Hepatocyte (in vitro differentiated cells): ENCODE results near the gene TMEM222. TPM values are rescaled to one million over a fixed set of nuclear protein-coding genes. Genes with fewer than 3 reads are reported as not detected.

Source experiments
- DNase-seq: peaks from one replicate; pipeline ENCODE4 v3.0.0-alpha.2; 2016; ENCODE audit warnings: low spot score
- H2AFZ ChIP-seq: fragments of 200-600 bp; sonication (generic); 2 replicates; pipeline ENCODE4 v1.6.0; 2016; ENCODE audit warnings: antibody characterized with exemption, mild to moderate bottlenecking
- H3K27ac ChIP-seq: fragments of 200-600 bp; sonication (generic); 2 replicates; pipeline ENCODE4 v1.5.1; 2016; ENCODE audit warnings: mild to moderate bottlenecking
- H3K27me3 ChIP-seq: fragments of 200-600 bp; sonication (generic); 2 replicates; pipeline ENCODE4 v1.6.1; 2016
- H3K36me3 ChIP-seq: fragments of 200-600 bp; sonication (generic); replicated peaks from 2 replicates; pipeline ENCODE4 v1.5.1; 2016; ENCODE audit warnings: low read depth; ENCODE audit not compliant: insufficient read depth
- H3K4me1 ChIP-seq: fragments of 200-600 bp; sonication (generic); 2 replicates; pipeline ENCODE4 v1.5.1; 2016; ENCODE audit warnings: mild to moderate bottlenecking, moderate library complexity; ENCODE audit not compliant: insufficient read depth
- H3K4me2 ChIP-seq: fragments of 200-600 bp; sonication (generic); 2 replicates; pipeline ENCODE4 v1.6.0; 2016
- H3K4me3 ChIP-seq: fragments of 200-600 bp; sonication (generic); 2 replicates; pipeline ENCODE4 v1.5.1; 2016; ENCODE audit warnings: mild to moderate bottlenecking
- H3K79me2 ChIP-seq: fragments of 200-600 bp; sonication (generic); 2 replicates; pipeline ENCODE4 v1.6.0; 2017; ENCODE audit warnings: mild to moderate bottlenecking
- H3K9me2 ChIP-seq: fragments of 200-600 bp; sonication (generic); replicated peaks from 2 replicates; pipeline ENCODE4 v1.6.0; 2017; ENCODE audit warnings: mild to moderate bottlenecking; ENCODE audit not compliant: insufficient read depth
- H3K9me3 ChIP-seq: fragments of 200-600 bp; sonication (generic); 2 replicates; pipeline ENCODE4 v1.5.1; 2016; ENCODE audit warnings: low read depth, mild to moderate bottlenecking
- H4K20me1 ChIP-seq: fragments of 200-600 bp; sonication (generic); 2 replicates; pipeline ENCODE4 v1.6.0; 2016; ENCODE audit warnings: mild to moderate bottlenecking; ENCODE audit not compliant: insufficient read depth, poor library complexity, severe bottlenecking
- CTCF ChIP-seq: fragments of 200-600 bp; sonication (generic); IDR thresholded peaks from 2 replicates; pipeline ENCODE4 v1.5.1; 2016; ENCODE audit warnings: antibody characterized with exemption, mild to moderate bottlenecking; ENCODE audit not compliant: poor library complexity
- EZH2 ChIP-seq: fragments of 200-600 bp; sonication (generic); IDR thresholded peaks from 2 replicates; pipeline ENCODE4 v1.6.1; 2016; ENCODE audit warnings: antibody characterized with exemption, mild to moderate bottlenecking, borderline replicate concordance
- EZH2phosphoT487 ChIP-seq: fragments of 200-600 bp; sonication (generic); IDR thresholded peaks from one replicate; pipeline ENCODE4 v1.6.1; 2018; ENCODE audit warnings: antibody characterized with exemption, mild to moderate bottlenecking, low read depth, moderate library complexity; ENCODE audit not compliant: unreplicated experiment, severe bottlenecking
- WGBS: methylation state at CpG from one replicate; pipeline ENCODE4 v1.1.6; 2016; ENCODE audit warnings: low lambda C conversion rate; ENCODE audit errors: missing lambda C conversion rate; 5-methylcytosine and 5-hydroxymethylcytosine counted together
- polyA plus RNA-seq: library from polyadenylated mRNA; unstranded; fragments of >200 nt; fragmentation: Nextera tagmentation; extraction: Ambion mirVana; gene quantifications from 2 replicates; pipeline ENCODE4 v1.2.1, GENCODE V29; 2016
- total RNA-seq: library from RNA; depleted of rRNA; stranded (reverse); fragments of >200 nt; gene quantifications from 2 replicates; pipeline ENCODE4 v1.2.3, GENCODE V29; 2014

Gene TMEM222
- total and polyA plus RNA-seq, 2 experiments from 2014 or later: 29.7 to 55.3 TPM

- no peak for DNase-seq
- Histone ChIP-seq H3K4me3 (no peak overlapping the region), H3K36me3 (no peaks in the 10 kb centered on the region), H3K79me2 (no peaks in the 10 kb centered on the region), H3K9me3 (no peaks in the 10 kb centered on the region), H4K20me1 (no peaks in the 10 kb centered on the region), H3K4me2 (no peak overlapping the region), H3K27me3 (no peaks in the 10 kb centered on the region), H3K4me1 (peaks cover 29% of the 10 kb centered on the region), H3K27ac (no peak overlapping the region), H2AFZ (no peak overlapping the region), H3K9me2 (no peaks in the 10 kb centered on the region)
- WGBS: 96% methylated on average over 3 of the region's 3 CpGs
- TF ChIP-seq CTCF (no peak), EZH2 (no peak), EZH2phosphoT487 (no peak)
Observed at GRCh38 chr1:27353629-27354028, 31.7 kb downstream of the TMEM222 start.

- 89% methylated on average over 5 of the region's 5 CpGs for WGBS
- no peaks in the 10 kb centered on the region for H3K79me2 ChIP-seq
- H3K9me3 ChIP-seq: no peaks in the 10 kb centered on the region
- H3K27me3 ChIP-seq: no peaks in the 10 kb centered on the region
- H4K20me1 ChIP-seq: no peaks in the 10 kb centered on the region
- H3K4me2 ChIP-seq: no peak overlapping the region
- H3K36me3 ChIP-seq: no peaks in the 10 kb centered on the region
- H3K27ac ChIP-seq: no peak overlapping the region
- TF ChIP-seq EZH2phosphoT487 (no peak), EZH2 (no peak), CTCF (no peak)
- no peak for DNase-seq
- H3K4me1 ChIP-seq: peaks cover 11% of the 10 kb centered on the region
- H2AFZ ChIP-seq: no peak overlapping the region
- no peak overlapping the region for H3K4me3 ChIP-seq
- no peaks in the 10 kb centered on the region for H3K9me2 ChIP-seq
Observed at GRCh38 chr1:27355683-27356082, 33.7 kb downstream of the TMEM222 start.

GRCh38 chr1:27356277-27356618, 34.3 kb downstream of the TMEM222 start:
- H3K9me3 ChIP-seq: no peaks in the 10 kb centered on the region
- H3K4me3 ChIP-seq: no peak overlapping the region
- no peaks in the 10 kb centered on the region for H3K27me3 ChIP-seq
- no peaks in the 10 kb centered on the region for H4K20me1 ChIP-seq
- H3K79me2 ChIP-seq: no peaks in the 10 kb centered on the region
- H2AFZ ChIP-seq: no peak overlapping the region
- no peak overlapping the region for H3K4me2 ChIP-seq
- WGBS: 95% methylated on average over 13 of the region's 13 CpGs
- H3K27ac ChIP-seq: no peak overlapping the region
- peaks cover 5% of the 10 kb centered on the region for H3K4me1 ChIP-seq
- TF ChIP-seq EZH2: no peak
- no peak for TF ChIP-seq CTCF
- TF ChIP-seq EZH2phosphoT487: no peak
- no peak for DNase-seq
- no peaks in the 10 kb centered on the region for H3K9me2 ChIP-seq
- no peaks in the 10 kb centered on the region for H3K36me3 ChIP-seq
